ENCODE data around the gene CDH2.
"Not testable (repeated sequence)": the region's sequence is repeated elsewhere in the genome, so short reads cannot be mapped to it uniquely, and the experiment has no call there.

Gene CDH2

GRCh38 chr18:27976806-27977408 lies 200.0 kb downstream of the CDH2 start:
- DNase-seq = no peak

- DNase-seq = no peak
Measured at GRCh38 chr18:27970321-27970720, 206.6 kb downstream of the CDH2 start.

GRCh38 chr18:27969206-27969605 lies 207.7 kb downstream of the CDH2 start:
- DNase-seq = no peak

- no peak for DNase-seq
Measured at GRCh38 chr18:27967913-27968824, 208.8 kb downstream of the CDH2 start.

- DNase-seq = no peak
Measured at GRCh38 chr18:27966881-27967280, 210.0 kb downstream of the CDH2 start.

GRCh38 chr18:27964811-27965210 lies 212.1 kb downstream of the CDH2 start:
- DNase-seq = no peak

- no peak for DNase-seq
Measured at GRCh38 chr18:27959101-27959500, 217.8 kb downstream of the CDH2 start.

- no peak for DNase-seq
Measured at GRCh38 chr18:27956001-27956640, 220.8 kb downstream of the CDH2 start.

- DNase-seq = no peak
Measured at GRCh38 chr18:27954226-27954625, 222.7 kb downstream of the CDH2 start.

- no peak for DNase-seq
Measured at GRCh38 chr18:27952741-27953140, 224.2 kb downstream of the CDH2 start.

GRCh38 chr18:27950648-27951228 lies 226.2 kb downstream of the CDH2 start:
- no peak for DNase-seq

GRCh38 chr18:27948986-27949385 lies 227.9 kb downstream of the CDH2 start:
- no peak for DNase-seq

- no peak for DNase-seq
Measured at GRCh38 chr18:27942706-27943105, 234.2 kb downstream of the CDH2 start.

- no peak for DNase-seq
Measured at GRCh38 chr18:27931535-27931934, 245.4 kb downstream of the CDH2 start.

- no peak for DNase-seq
Measured at GRCh38 chr18:27922780-27923179, 254.2 kb downstream of the CDH2 start.

GRCh38 chr18:27921904-27922751 lies 254.8 kb downstream of the CDH2 start:
- peak in 1 of 2 experiments; percentile 3 for DNase-seq

- no peak for DNase-seq
Measured at GRCh38 chr18:27921392-27921791, 255.5 kb downstream of the CDH2 start.

- no peak for DNase-seq
Measured at GRCh38 chr18:27920836-27921235, 256.1 kb downstream of the CDH2 start.

- DNase-seq = not testable (repeated sequence)
Measured at GRCh38 chr18:27906189-27906588, 270.7 kb downstream of the CDH2 start.

- no peak for DNase-seq
Measured at GRCh38 chr18:27903906-27904305, 273.0 kb downstream of the CDH2 start.

GRCh38 chr18:27901424-27902226 lies 275.3 kb downstream of the CDH2 start:
- no peak for DNase-seq

Data from SW 1271 (cell line).